Kidney epithelial cell (primary cell): Measurements from ENCODE around the gene C15orf39. TPM values are rescaled to one million over a fixed set of nuclear protein-coding genes. Genes with fewer than 3 reads are reported as not detected.

ENCODE experiments used
- DNase-seq: peaks from one replicate; pipeline ENCODE4 v3.0.0-alpha.2; 2010; ENCODE audit warnings: low read depth
- H3K27me3 ChIP-seq: 2 replicates; pipeline ENCODE4 v1.6.0; 2011; ENCODE audit warnings: low read length; ENCODE audit not compliant: control insufficient read depth, insufficient read depth
- H3K36me3 ChIP-seq: 2 replicates; pipeline ENCODE4 v1.5.1; 2011; ENCODE audit warnings: low read length; ENCODE audit not compliant: control insufficient read depth, insufficient read depth
- H3K4me3 ChIP-seq: 2 replicates; pipeline ENCODE4 v1.5.1; 2011; ENCODE audit warnings: low read depth, mild to moderate bottlenecking, control low read depth, low read length
- CTCF ChIP-seq: IDR thresholded peaks from 2 replicates; pipeline ENCODE4 v1.5.1; 2011; ENCODE audit warnings: mild to moderate bottlenecking, moderate library complexity, low read length, control low read depth, inconsistent platforms; ENCODE audit not compliant: insufficient read depth, poor library complexity, severe bottlenecking
- total RNA-seq: library from RNA; depleted of rRNA; stranded (reverse); fragments of >200 nt; gene quantifications from 2 replicates; pipeline ENCODE4 v1.2.3, GENCODE V29; 2015

Gene C15orf39
- total RNA-seq, 1 donor from 2014 or later: 26.8 TPM

- TF ChIP-seq CTCF: no peak
- peaks cover 3% of the 10 kb centered on the region for H3K36me3 ChIP-seq
- no peak for DNase-seq
These were observed 9.1 kb downstream of the C15orf39 start for GRCh38 chr15:75210811-75211230.

GRCh38 chr15:75211436-75212199 lies 9.9 kb downstream of the C15orf39 start:
- no peak for TF ChIP-seq CTCF
- H3K27me3 ChIP-seq: no peaks in the 10 kb centered on the region
- H3K36me3 ChIP-seq: peaks cover 3% of the 10 kb centered on the region
- DNase-seq: no peak
- H3K4me3 ChIP-seq: no peak overlapping the region

More at GRCh38 chr15:75210811-75211230, 9.1 kb downstream of the C15orf39 start:
- no peaks in the 10 kb centered on the region for H3K27me3 ChIP-seq
- H3K4me3 ChIP-seq: no peak overlapping the region

GRCh38 chr15:75212200-75212858 lies 10.6 kb downstream of the C15orf39 start:
- Histone ChIP-seq H3K36me3 (peaks cover 3% of the 10 kb centered on the region), H3K4me3 (no peak overlapping the region), H3K27me3 (no peaks in the 10 kb centered on the region)
- DNase-seq: no peak
- TF ChIP-seq CTCF: no peak

GRCh38 chr15:75213212-75213767 lies 11.6 kb downstream of the C15orf39 start:
- Histone ChIP-seq H3K36me3 (peaks cover 2% of the 10 kb centered on the region), H3K27me3 (no peaks in the 10 kb centered on the region), H3K4me3 (no peak overlapping the region)

GRCh38 chr15:75213768-75214221 lies 12.1 kb downstream of the C15orf39 start:
- DNase-seq: no peak

More at GRCh38 chr15:75213212-75213767, 11.6 kb downstream of the C15orf39 start:
- TF ChIP-seq CTCF: no peak
- DNase-seq: no peak

More at GRCh38 chr15:75213768-75214221, 12.1 kb downstream of the C15orf39 start:
- Histone ChIP-seq H3K27me3 (no peaks in the 10 kb centered on the region), H3K4me3 (no peak overlapping the region), H3K36me3 (peaks cover 2% of the 10 kb centered on the region)
- TF ChIP-seq CTCF: no peak
